ENCODE results near the gene SMAD2.

Gene SMAD2

DNA sequence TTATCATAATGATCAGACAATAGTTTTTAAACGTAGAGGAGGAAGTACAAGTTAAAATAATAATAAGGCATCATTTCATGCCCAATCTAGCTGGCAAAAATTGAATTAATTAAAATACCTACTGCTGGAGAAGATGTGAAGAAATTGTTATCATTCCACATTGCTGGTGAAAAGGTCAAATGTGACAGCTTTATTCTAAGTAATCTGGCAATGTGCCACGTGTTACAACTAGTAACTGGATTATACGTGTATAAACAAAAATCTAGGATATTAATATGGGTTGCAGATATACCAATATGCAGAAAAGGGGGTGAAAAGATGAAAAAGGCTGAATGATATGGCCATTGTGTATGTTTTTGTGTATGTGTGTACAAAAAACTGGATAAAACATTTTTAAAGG lies 32.4 kb downstream of the SMAD2 start:
- DNase-seq (ENCODE audit: low read depth), result no peak

DNA sequence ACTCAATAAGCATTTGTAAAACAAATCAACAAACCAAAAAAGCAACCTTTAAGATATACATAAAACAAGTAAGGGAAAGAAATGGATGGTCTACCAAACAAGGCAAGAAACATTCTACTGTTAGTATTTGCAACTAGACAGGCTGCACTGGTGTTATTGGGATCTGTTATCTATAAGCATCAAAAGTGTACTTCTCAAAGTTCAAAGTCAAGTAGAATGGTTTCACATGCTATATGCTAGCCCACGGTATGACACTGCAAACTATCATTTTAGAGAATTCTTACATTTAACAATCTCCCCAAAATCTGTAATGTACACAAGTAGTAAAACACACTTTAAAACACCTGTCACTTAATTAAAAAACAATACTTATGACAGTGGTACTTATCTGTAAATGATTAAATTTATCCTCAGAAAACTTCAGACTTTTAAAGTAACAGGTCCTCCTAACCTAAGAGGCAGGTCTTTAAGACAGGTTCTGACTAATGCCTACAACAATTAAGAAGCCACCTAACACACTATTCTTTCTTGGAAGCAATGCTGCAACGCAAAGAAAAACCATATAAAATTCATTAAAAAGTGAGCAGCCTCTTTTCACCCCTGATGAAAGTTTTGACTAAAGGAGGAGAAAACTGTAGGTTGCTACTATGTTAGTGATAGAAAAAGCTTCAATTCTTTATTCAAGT lies 34.8 kb downstream of the SMAD2 start:
- DNase-seq (ENCODE audit: low read depth), result no peak

DNA sequence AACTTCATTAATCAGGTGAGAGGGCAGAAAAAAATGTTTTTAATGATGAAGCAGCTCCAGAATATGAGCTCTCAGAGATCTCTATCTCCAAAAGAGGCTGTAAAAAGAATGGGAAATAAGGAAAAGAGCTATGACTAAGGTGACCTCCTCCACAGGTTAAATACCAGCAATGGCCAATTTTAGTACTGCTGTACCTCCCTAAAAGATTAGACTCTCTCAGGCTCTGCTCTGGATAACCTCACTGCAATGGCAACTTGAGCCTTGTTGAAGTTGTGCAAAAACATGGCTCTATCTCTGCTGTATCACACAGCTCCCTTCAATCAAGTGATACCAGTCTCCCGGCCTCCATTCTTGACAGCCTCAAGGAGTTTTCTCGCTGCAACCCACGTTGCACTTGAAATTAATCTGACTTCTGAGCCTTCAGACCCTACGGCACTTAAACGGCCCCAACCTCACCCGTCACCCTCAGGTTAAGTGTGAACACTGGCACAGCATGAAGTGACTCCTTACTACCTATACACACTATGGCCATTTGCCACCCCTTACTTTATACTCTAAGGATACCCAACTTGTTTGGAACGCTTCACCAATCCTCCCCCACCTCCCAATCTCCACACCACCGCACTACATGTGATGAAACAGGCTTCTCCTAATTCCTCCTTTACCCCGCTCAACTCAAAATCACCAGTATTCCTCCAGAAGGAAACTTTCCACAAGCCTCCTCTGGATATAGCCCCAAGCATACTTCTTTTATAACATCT lies 36.3 kb downstream of the SMAD2 start:
- DNase-seq (ENCODE audit: low read depth), result peak; percentile 95

DNA sequence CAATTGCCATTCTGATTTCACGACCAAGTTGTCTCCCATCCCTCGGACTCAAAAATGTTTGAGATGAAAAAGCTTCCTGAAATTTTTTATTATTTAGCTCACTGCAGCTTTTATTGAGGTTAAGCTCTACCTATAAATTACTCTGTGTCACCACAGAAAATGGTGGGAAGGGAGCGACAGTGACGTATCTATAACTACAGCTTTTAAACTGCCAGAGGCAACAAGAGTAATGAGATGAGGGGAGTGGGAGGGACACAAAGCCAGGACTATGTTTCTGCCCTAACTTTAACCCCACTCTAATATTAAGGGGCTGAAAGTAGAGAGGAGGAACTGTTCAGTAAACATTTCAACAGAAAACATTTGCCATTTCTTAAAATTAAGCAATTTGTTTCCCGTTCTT lies 37.4 kb downstream of the SMAD2 start:
- DNase-seq (ENCODE audit: low read depth), result no peak

DNA sequence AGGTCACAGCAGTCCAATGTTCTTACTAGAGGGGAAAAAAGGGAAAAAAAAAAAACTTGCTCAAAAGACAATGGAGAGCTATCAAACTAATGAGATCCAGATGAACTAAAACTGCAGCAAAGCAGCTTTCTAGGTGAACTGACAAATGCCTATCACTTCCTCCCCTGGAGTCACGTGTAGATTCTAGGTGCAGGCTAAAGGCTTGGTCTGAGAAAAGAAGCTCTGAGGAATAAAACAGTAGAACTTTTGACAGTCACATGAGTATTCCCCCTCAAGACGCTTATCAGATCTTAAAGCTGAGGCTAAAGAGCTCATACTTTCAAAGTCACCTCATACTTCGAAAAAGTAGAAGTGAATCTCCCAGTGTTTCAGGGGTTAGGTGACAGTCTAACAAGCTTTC lies 42.3 kb downstream of the SMAD2 start:
- no peak for DNase-seq (ENCODE audit: low read depth)

DNA sequence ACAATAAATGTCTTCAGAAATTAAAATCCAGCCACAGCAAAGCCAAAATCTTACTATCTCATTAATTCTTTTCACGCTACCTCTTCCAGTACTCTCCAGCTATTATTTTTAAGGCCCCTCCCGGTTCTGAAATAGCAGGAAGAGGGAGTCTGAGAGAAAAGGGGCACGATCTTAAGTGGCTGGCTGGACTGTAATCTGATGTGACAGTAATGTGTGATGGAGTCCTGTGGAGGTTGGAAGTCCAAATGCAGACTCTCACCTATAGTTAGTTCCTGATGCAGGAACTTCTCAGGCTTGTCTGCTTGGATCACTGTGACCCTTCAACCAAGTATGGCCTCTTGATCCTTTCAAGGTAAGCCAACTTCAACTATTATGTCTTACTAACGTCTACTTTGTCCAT lies 43.2 kb downstream of the SMAD2 start:
- no peak for DNase-seq (ENCODE audit: low read depth)

DNA sequence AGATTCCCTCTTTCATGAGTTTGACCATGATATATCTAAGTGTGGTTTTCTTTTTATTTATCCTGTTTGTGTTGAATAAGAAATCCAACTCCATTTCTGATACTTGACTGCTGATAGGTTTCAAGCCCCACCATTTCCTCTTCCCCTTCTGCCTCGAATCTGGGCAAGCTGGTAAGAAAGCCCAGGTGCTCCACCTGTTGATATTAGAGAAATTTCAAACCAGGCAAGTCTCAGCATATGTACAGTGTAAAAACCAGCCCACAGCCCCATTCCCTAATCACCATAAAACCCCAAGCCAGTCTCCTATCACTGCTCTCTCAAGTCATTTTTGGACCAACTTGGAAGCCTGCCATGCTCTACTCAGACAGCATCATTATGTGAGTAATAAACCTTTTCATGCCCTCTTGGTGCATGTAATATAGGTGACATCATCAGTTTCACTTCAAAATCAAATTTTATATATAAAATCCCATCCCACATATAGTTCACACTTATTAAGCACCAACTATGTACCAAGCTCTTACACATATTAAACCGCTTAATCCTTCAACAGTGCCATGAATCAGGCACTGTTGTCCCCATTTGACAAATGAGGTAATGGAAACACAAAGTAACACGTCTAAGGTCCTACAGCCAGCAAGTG lies 46.6 kb downstream of the SMAD2 start:
- DNase-seq (ENCODE audit: low read depth), result peak; percentile 54

DNA sequence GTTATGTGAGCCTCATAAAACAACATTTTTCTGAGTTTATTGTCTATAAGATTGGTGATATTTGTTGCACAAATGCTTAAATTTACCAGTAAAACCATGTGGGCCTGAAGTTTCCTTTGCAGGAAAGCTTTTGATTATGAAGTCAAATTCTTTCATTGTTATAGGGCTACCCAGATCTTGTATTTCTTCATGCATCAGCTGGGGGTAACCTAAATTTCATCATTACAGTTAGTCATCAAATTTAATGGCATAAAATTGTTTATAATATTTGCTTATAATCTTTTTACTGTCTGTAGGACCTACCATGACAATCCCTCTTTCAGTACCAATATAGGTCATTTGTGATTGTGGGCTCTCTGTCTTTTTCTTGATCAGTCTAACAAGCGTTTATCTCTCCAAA lies 47.8 kb downstream of the SMAD2 start:
- DNase-seq (ENCODE audit: low read depth), result peak; percentile 56

DNA sequence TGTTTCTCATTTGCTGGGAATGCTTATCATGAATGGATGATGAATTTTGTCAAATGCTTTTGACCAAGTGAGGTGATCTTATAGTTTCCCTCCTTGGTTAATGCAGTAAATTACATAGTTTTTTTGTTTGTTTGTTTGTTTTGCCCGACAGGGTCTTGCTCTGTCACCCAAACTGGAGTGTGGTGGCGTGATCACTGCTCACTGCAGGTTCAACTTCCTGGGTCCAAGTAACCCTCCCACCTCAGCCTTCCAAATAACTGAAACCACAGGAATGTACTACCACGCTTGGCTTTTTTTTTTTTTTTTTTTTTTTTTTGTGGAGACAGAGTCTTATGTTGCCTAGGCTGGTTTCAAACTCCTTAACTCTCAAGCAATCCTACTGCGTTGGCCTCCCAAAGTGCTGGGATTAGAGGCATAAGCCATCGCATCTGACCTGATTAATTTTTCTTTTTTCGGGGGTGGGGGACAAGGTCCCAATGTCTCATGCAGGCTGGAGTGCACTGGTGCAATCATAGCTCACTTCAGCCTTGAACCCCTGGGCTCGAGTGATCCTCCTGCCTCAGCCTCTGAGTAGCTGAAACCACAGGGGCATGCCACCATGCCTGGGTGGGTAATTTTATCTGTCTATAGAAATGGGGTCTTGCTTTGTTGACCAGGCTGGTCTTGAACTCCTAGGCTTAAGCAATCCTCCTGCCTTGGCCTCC lies 48.6 kb downstream of the SMAD2 start:
- DNase-seq (ENCODE audit: low read depth), result peak; percentile 84

DNA sequence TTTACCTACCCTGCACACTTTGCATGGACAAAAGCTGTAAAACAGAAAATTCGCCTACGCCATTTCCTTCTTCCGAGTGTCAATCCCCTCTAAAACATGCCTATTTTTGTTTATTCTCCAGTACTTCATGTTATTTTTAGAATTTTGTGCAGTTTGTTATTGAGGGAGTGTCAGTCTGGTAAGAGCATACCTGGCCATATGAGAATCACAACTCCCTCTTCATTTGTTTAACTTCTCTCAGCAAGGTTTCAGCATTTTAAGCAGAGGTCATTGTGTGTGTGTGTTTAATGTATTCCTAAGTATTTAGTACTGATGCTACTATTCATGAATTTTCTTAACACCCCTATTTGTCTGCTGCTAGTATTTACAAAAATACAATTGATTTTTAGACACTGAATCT lies 49.4 kb downstream of the SMAD2 start:
- DNase-seq (ENCODE audit: low read depth), result no peak

DNA sequence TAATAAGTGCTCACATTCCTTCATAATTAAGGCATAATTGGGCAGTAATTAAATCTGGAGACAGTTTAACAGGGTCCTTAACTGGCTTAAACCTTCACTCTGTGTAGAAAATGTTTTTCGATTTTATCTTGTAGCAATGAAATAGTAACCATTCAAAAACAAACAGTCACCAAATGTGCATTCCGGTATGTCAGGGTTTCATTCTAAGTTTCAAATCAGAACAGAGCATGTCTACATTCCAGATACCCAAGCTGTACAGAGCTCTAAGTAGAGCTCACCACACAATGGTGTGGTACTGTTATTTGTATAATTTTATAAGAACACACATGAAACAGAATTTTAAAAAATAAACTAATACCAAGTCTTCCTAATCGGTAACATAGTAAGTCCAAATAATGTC lies 52.6 kb downstream of the SMAD2 start:
- DNase-seq (ENCODE audit: low read depth), result peak; percentile 22

DNA sequence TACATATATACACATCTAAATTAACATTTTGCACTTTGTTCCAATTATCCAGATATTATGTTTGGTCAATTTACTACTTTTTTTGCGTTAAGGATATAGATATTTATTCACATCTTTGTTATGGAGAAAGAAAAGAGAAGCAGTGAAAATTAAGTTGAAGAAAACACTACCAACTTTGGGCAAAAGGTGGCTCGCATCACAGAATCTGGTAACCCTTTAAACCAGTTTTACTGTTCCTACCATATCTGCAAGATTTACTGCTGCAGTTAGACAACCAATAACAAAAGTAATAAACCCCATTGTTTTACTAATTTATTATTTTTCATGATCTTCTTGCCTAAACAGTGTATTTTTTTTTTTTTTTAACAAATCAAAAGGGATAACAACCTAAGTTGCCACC lies 53.6 kb downstream of the SMAD2 start:
- DNase-seq (ENCODE audit: low read depth), result no peak

DNA sequence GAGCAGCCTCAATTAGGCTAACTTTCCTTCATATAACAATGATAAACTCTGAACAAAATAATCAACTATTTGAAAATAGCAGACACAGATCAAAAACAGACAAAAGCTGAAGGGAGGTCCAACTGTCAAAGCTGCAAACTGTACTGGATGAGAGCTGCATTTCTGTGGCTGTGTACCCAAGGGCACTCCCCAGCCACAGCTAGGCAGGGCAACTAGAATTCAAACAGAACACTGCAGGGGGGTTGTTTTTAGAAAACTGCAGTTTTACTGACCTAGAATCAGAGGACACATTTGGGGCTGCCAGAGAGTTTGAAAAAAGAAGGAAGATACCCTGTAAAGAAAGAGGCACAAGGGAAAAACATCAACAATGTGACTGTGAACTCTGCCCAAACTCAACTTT lies 56.8 kb downstream of the SMAD2 start:
- DNase-seq (ENCODE audit: low read depth), result no peak

DNA sequence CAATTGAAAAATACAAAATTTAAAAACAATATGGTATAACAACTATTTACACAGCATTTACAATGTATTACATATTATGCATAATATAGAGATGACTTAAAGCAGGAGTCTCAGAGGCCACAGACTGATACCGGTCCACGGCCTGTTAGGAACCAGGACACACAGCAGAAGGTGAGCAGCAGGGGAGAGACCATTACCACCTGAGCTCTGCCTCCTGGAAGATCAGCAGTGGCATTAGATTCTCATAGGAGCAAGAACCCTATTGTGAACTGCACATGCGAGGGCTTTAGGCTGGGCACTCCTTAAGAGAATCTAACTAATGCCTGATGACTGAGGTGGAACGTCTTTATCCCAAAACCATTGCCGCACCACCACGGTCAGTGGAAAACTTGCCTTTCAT lies 58.0 kb downstream of the SMAD2 start:
- DNase-seq (ENCODE audit: low read depth), result no peak

DNA sequence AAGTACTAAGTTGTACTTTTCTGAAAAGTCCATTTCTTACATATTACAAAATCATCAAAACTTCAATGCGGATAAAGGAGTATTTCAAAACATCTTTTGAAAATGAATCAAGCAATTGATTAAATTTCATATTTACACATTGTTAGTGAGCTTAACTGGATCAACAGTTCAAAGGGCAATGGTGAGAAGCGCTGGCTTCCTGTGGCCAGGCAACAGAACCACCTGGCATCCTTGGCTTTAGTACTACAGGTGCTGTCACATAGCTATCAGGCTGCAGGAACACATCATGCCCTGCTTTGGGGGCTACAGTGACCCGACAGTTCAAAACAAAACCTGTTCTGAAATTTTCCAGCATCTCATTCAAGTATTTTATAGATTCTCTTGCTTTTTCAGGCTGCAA lies 59.2 kb downstream of the SMAD2 start:
- no peak for DNase-seq (ENCODE audit: low read depth)

DNA sequence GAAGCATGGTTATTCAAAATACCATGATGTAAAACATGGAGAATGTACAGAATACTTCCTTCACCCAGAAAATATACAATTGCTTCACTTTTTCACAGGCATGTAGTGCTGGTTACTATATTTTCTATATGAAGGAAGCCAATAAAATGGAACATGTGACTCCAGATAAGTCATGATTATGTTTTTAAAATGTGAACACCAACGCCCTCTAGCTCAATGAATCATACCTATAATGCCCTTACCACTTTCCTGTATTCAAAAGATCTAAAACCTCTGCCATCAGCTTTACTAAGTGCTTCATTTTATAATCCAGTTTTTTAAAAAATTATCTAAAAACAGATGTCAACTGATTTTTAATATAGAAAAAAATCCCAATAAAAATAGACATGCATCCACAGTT lies 59.9 kb downstream of the SMAD2 start:
- DNase-seq (ENCODE audit: low read depth), result no peak

DNA sequence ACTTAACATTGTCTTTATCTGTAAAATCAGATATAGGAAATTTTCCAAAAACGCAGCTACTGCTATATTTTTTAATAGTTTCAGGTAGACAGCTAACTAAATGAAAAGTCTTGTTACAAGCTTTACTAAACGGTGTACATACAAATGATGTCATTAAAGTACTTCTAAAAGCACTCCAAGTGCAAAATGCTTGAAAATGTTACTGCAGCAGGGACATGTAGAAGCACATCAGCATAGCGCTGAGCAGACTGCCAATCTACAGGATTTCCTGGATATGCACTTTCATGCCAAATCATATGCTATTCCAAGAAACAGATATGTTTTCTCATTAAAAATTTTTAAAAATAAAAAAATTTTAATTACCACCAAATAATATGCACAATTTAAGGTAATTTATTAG lies 61.7 kb downstream of the SMAD2 start:
- no peak for DNase-seq (ENCODE audit: low read depth)

DNA sequence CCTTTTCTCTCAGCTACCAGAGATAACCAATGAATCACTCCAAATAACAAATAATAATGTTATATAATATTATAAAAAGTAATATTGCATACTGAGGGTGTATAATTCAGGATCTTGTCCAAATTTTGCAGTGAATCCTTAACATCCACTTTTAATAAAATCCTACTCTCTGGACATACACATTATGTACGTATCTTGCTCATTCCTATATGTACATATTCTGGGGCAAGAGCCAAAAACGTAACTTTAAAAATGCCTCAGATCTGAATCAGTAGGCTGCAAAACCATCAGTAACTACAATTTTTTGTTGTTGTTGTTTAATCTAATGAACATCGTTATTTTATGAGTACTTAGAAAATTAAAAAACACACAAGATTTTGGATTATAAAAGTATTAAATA lies 65.3 kb downstream of the SMAD2 start:
- DNase-seq (ENCODE audit: low read depth), result no peak

DNA sequence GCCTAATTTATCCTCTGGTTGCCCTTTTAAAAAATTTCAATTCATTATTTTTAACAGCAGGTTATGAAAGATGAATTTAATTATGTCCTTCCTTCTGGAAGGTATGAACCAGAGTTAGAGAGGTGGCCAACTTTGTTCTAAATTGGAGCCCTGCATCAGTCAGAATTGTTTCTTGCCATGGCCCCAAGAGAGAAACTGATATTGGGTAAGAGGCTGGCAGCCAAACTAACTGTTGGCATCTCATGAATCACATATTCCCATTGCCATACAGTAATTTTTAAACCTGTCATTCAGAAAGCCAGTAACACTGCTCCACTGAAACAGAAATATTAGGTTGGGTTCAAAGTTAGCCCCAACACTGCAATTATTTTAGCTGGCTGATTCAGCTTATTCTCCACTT lies 67.4 kb downstream of the SMAD2 start:
- DNase-seq (ENCODE audit: low read depth), result no peak

DNA sequence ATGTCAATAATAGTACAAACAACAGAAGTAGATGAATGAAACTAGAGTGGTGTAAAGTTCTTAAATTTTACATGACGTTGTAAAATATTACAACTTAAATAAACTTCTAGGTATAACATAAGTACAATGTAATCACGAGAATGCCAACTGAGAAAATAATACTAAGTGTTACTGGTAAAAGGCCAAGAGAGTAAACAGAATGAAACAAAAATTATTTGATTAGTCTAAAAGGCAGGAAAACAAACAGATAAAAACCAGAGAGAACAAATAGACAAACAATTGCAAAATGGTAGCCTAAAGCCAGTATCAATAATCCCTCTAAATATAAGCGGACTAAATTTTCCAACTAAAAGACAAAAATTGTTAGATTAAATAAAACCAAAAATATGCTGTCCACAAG lies 71.9 kb downstream of the SMAD2 start:
- no peak for DNase-seq (ENCODE audit: low read depth)

DNA sequence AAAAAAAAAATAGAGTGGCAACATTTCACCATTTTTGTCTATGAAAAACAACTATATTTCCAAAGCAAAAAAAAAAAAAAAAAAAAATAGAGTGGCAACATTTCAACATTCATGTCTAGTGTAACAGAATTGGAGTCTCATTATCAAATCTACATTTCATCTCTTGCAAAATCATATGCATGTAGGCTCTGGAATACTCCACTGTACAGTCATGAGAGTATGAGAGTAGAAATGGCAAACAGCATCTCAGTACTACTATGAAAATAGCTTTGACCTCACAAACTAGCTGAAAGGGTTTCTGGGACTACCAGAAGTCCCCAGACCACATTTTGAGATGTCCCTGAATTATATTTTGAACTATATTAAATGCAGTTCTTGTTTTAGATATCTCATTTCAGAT lies 82.8 kb downstream of the SMAD2 start:
- peak; percentile 86 for DNase-seq (ENCODE audit: low read depth)

DNA sequence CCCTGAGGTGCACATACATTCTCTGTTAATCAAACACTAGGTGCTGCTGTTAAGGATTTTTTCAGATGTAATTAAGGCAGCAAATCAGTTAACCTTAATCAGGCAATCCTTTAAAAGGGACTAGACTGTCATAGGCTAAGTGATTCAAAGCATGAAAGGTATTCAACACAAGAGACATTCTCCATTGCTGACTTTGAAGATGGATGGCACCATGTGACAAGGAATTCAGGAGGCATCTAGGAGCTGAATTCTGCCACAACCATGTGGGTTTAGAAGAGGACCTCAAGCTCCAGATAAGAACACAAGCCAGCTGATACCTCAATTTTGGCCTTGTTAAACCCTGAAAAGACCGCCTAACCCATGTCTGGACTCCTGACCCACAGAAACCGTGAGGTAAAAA lies 84.0 kb downstream of the SMAD2 start:
- peak; percentile 52 for DNase-seq (ENCODE audit: low read depth)
